HL-60/S4 treated with retinoic acid at 250 ng/mL for 4 days and 3 days (cell line): Measurements from ENCODE around the gene ELOVL5.
"Not testable (repeated sequence)": the region's sequence is repeated elsewhere in the genome, so short reads cannot be mapped to it uniquely, and the experiment has no call there.

Source experiments
- in situ Hi-C: fragments of 300-500 bp; cut with MboI; formaldehyde crosslinking; loops from 2 replicates; pipeline ENCODE4 v1.7.0; 2022; ENCODE audit warnings: low sequenced_read_pairs

ELOVL5 gene

GRCh38 chr6:53306217-53306616, 42.5 kb downstream of the ELOVL5 start:
- in situ Hi-C loops = not testable (repeated sequence)

- in situ Hi-C loops = not testable (repeated sequence)
These were observed 43.2 kb downstream of the ELOVL5 start for GRCh38 chr6:53305506-53306005.

GRCh38 chr6:53304953-53305352, 43.8 kb downstream of the ELOVL5 start:
- in situ Hi-C loops = not testable (repeated sequence)

DNA sequence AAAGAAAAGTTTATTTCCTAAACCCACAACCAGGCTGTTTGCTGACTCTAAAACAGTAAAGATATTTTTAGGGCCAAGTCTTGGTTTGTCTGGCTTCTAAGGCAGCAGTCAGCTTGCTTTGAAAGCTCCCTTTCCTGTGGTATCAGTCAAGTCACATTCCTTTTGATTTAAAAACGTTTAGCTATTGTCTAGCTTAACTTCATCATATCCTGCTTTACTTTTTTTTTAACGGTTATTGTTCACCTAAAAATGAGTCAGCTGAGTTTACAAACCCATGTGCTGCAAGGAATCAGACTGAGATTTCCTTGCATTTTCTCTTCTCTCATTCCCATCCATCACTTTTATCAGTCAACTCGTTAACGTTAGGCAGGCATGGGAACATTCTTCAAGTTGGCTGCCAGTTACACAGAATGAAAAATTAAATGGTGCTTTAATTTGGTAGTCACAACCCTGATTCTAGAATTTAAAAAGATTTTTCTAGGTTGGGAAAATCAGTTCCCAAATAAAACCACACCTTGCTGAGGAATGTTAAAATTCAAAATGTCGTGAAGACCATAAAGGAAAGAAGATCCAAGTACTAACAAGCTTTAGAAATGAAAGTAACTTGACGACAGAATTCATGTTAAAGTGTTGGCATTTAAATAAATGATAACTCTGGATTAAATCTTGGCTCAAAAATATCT, 45.9 kb downstream of the ELOVL5 start:
- in situ Hi-C loops = no loop called here

DNA sequence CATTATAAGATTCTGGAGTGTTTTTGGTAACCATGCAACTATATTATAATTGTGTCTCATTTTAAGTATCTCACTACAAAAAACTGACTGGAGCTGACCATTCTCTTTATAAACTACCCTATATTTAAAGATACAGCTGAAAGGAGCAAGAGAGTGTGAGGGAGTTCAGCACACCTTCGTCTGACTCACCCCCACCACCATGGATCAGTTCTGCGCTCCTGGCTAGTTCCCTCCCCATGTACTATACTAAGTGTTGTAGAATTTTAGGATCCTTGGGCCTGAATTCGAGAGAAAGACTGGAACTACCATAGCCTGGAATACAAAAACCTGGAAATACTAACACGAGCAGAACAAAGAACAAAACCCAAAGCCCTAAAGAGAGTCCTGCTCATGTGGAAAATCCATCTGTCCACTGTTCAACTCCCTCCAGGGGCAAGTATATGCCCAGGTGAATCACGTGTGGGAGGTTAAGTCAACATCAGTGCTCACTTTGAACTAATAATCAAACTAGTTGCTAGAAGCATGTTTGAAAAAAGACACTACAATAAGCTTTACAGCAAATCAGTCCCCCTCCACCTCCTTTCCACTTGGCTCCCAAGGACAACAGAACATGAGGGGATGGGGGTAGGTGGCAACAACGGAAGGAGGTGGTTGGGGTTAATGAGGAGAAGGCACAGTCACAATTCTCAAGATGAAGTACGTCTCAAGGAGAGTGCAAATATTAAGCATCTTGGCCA, 46.8 kb downstream of the ELOVL5 start:
- in situ Hi-C loops = no loop called here

DNA sequence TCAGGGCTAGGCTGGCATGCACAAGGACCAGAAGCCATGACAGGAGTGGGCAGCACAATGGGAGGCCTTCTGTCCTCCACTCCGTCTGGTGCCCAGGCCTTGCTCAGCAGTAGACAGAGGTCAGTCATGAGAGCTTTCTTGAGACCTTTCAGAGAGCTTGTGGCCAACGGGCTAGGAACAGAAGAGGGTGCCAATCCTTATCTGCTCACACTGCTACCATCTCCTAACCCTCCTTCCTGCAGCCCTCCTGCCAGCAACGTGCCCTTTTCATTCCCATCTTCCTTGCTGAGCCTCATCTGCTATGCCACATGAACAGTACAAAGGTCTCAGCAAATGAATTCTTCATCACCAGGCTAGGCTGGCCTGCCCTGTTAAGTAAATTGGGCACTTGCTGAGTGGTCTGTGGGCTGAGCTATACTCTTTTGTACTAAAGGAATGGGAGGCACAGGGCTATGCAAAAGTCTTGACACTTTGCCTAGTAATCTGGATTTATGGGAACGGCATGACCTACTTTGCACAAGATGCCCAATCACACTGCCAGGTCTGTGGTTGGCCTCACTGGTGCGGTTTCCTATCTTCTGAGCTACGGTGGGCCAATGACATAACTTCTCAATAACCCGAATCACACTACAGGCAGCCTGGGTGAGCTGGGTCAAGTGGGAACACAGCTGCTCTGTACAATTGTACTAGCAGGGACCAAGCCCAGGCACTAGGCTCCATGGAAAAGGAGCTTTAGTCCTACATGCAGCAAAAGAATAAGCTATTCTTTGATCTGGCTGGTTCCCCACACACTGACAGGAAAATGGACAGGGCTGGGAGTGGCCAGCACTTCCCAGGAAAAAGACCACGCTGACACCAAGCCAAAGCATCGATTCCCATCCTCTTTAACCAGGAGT, 47.8 kb downstream of the ELOVL5 start:
- in situ Hi-C loops = no loop called here

DNA sequence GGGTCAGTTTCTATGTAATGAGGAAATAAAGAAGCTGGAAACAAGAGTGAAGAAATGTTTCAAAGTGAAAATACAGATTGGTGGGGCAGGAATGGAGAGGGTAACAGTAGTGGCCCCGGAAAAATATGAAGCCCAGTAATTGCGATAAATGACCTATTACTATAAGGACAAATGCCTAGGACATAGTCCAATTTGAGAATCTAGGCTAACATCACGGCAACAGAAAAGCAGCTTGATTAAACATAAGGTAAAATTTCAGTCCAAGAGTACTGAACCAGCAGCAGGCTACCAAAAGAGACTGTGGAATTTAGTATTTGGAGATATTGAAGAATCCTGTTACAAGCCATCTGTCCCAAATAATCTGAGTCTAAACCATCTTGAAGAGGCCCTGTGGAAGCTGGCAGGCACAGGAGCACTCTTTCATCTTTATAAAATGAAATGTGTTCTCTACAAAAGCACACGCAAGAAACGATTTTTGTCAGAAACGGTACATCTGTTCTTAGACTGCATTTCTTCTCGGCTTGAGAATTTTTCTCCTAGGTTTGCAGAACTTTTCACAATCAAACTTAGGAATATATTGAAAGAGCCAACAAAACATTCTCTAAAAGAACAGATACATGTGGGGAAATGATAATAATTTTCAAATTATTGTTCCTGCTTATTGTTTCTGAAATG, 49.3 kb downstream of the ELOVL5 start:
- in situ Hi-C loops = no loop called here

- in situ Hi-C loops = no loop called here
These were observed 51.7 kb downstream of the ELOVL5 start for GRCh38 chr6:53297004-53297403.

DNA sequence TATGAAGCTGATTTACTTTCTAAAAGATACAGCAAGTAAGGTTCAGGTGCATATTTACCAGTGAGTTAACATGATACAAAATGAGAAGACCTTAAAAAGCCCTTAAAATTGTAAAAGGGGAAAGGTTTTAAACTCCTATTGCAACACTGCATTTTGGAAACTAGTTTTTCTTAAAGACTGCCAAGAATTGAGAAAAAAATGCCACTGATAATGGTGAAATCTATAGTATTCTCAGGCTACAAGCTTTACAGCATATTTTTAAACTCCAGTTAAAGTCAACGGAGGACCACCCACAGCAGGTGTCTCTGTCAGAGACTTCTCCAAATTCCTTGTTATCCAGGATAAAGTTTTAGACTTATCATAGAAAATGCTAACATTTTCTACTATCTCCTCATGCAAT, 53.6 kb downstream of the ELOVL5 start:
- in situ Hi-C loops = no loop called here

GRCh38 chr6:53294611-53295010, 54.1 kb downstream of the ELOVL5 start:
- in situ Hi-C loops = no loop called here

DNA sequence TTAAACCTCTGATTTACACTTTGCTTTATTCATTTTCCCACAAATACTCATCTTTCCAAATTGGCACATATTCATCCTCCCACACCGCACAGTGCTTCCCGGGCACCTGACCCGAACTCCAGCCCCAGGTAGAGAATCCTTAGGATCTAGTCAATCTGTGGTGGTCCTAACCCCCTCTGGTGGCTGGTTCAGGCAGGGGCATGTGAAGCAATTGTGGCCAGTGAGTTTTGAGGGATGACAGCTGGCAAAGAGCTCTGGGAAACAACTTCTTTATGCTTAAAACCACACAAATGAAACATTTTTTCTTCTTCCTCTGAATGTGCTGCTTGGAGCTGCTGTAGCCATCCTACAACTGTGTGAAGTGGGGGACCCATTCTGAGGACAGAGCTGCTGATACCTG, 54.7 kb downstream of the ELOVL5 start:
- in situ Hi-C loops = no loop called here

DNA sequence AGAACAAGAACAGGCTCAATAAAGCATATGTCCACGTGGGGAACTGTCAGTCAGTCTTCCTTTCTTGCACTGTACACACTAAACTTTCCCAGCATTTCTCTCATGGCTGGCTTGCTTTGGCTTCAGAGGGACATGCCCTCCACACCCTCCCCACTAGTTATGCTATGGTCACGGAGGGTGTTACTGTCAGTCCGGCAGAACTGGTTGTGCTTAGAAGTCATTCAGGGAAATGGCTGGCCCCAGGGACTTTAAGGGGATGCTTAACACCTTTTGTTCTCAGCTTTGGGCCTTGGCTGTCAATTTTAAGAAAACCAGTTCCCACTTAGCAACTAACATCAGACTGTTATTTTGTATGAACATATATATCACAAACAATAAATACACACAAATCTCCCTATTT, 55.1 kb downstream of the ELOVL5 start:
- in situ Hi-C loops = no loop called here

DNA sequence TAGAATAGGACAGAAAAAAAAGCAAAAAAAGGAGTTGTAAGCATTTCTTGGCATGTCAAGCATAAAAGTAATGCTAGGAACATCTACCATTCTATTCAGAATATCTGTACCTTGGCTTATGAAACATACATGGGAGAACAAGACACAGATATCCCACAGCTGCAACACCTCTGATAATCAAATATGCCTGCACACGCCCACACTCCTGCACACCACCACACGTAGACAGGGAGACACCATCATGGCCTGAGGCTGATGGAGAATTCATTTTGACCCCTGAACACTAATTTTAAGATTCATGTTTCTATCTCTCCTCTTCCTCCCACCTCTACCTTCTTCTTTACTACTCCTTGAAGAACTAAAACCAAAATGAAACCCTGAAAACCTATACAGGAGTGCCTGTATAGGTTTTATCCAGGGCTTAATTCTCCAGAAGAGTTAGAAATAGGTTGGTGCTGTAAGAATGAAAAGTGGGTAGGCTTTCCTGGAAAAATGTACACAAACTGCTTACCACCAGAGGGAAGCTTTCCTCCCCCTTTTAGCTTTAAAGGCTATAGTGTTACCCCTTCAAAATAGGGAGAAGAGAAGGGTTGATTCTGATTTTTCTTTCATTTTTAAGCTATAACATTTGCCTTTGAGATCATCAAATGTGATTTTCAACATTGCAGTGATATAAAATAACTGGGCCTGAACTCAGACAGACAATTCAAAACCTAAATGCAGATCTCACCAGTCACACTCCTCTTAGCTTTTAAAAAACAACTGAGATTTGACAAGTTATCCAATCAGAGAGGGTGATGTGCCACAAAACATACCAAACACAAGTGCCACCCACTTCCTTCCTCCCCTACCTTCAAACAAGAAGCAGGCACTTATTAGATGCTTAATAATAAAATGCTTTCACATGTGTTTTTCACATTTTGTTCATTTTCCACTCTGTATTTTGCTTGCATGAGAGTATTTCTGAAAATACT, 57.9 kb downstream of the ELOVL5 start:
- in situ Hi-C loops = no loop called here

DNA sequence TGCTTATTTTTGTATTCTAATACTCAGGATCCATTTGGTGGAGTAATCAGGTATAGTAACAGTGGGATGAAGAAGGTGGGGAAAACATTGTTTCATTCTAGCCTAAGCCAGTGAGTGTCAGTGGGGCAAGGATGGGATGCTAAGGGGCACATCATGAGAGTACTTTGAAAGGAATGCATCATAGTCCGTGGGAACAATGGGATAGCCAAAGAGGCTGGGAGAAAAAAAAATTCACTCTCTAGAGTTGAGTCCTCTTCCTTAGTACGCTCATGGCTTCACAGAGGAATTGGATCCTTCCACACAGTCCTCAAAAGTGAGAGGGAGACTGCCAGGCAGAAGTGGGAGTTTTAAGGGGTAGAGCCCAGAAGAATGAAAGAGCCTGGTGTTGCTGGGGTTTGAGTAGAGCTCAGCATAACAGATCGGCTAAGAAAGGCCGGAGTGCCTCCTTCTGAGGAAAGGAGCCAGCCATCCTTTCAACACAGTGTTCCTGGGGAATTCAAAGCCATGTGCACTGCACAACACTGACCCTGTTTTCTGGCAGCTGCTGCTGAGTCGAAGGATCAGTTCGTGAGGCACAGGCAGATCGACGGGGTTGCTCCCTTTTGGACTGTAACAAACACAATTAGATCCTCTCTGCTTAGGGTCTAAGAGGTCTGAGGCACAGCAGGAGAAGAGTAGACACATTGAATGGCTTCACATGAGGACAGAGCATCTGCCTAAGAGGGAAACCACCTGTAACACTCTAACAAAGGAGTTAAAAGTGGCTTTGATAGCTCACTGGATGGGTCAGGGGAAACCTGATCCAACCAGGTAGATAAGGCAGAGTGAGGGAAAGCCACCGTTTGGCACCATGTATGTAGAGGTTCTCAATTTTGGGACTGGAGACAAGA, 61.2 kb downstream of the ELOVL5 start:
- in situ Hi-C loops = no loop called here

DNA sequence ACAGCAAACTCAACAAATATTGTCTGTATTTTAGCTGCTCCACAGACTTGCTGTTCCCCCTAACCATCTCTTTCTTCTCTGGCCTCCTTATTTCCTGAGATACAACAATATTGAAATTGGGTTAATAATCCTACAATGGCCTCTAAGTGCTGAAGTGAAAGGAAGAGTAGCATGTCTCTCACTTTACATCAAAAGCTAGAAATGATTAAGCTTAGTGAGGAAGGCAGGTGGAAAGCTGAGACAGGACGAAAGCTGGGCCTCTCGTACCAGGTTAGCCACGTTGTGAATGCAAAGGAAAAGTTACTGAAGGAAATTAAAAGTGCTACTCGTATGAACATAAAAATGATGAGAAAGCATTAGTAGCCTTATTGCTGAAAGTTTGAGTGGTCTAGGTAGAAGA, 63.8 kb downstream of the ELOVL5 start:
- in situ Hi-C loops = no loop called here

GRCh38 chr6:53282741-53283140, 66.0 kb downstream of the ELOVL5 start:
- in situ Hi-C loops = no loop called here

DNA sequence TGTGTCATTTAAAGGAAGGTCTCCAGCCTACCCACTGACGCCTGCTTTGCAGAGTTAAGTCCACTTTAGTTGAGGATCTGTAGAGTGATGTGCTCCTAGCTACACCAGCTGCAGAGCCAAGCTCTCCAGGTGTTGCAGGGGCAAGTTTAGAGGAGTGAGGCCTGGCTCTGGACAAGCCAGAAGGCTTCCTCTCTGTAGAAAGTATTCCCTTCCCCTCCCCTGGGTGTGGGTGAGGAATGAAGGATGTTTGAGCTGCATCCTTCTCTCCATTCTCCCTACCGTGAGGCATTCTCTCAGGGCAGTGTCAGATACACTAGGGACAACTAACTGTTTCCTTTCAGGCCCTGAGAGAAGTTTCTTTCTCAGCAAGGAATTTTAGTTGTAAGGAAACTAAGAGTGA, 66.5 kb downstream of the ELOVL5 start:
- in situ Hi-C loops = no loop called here

DNA sequence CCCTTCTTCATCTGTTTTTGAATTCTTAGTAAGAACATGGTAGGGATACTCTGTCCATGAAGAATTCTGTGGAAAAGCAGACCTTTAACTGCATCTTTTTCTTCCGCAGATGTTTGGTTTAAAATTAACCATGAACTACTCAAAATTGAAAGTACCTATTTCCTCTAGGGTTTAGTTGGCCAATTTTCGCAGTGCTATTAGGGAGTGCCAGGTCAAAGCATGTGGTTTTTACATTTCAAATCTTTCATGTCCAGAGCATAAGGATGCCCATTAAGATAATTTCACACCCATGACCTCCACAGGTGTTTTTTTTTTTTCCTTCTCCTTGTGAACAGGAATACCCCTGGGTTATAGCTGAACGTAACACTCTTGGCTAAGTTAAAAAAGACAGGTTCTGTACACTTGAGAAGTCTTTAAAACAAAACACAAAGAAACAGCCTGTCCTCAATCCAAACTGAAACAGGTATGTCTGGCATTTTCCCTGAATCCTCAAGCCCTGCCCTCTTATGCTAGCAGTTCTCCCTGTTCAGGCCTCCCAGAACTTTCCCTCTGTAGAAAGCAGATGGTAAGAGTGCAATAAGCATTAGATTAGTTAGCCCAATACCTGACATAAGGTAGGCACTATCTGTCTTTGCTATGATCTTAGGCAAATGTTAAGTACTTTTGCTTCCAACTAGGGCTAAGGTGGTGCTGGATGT, 67.1 kb downstream of the ELOVL5 start:
- in situ Hi-C loops = no loop called here
